Measurements from ENCODE around the gene TWSG1.
"Not testable (repeated sequence)": the region's sequence is repeated elsewhere in the genome, so short reads cannot be mapped to it uniquely, and the experiment has no call there.

Gene TWSG1

GRCh38 chr18:9400197-9400596 is 65.6 kb downstream of the TWSG1 start:
- DNase-seq, result no peak

GRCh38 chr18:9401176-9401575 is 66.6 kb downstream of the TWSG1 start:
- DNase-seq, result no peak

- DNase-seq, result not testable (repeated sequence)
Observed at GRCh38 chr18:9402358-9403007, 67.9 kb downstream of the TWSG1 start.

- DNase-seq, result no peak
Observed at GRCh38 chr18:9403795-9404564, 69.4 kb downstream of the TWSG1 start.

- DNase-seq, result peak in 1 of 2 donors; percentile 45
Observed at GRCh38 chr18:9404565-9405060, 70.0 kb downstream of the TWSG1 start.

GRCh38 chr18:9405130-9405529 is 70.6 kb downstream of the TWSG1 start:
- no peak for DNase-seq

- no peak for DNase-seq
Observed at GRCh38 chr18:9405977-9406376, 71.4 kb downstream of the TWSG1 start.

- DNase-seq, result no peak
Observed at GRCh38 chr18:9410515-9410914, 75.9 kb downstream of the TWSG1 start.

GRCh38 chr18:9413576-9413975 is 79.0 kb downstream of the TWSG1 start:
- no peak for DNase-seq

GRCh38 chr18:9416563-9417072 is 82.0 kb downstream of the TWSG1 start:
- no peak for DNase-seq

GRCh38 chr18:9417073-9417851 is 82.7 kb downstream of the TWSG1 start:
- no peak for DNase-seq

- no peak for DNase-seq
Observed at GRCh38 chr18:9418047-9418690, 83.6 kb downstream of the TWSG1 start.

- DNase-seq, result no peak
Observed at GRCh38 chr18:9419956-9420631, 85.5 kb downstream of the TWSG1 start.

- DNase-seq, result no peak
Observed at GRCh38 chr18:9421096-9421900, 86.7 kb downstream of the TWSG1 start.

GRCh38 chr18:9421901-9422327 is 87.3 kb downstream of the TWSG1 start:
- no peak for DNase-seq

GRCh38 chr18:9422816-9423519 is 88.4 kb downstream of the TWSG1 start:
- no peak for DNase-seq

- DNase-seq, result not testable (repeated sequence)
Observed at GRCh38 chr18:9423648-9424047, 89.1 kb downstream of the TWSG1 start.

- not testable (repeated sequence) for DNase-seq
Observed at GRCh38 chr18:9424235-9424634, 89.7 kb downstream of the TWSG1 start.

GRCh38 chr18:9426753-9427152 is 92.2 kb downstream of the TWSG1 start:
- DNase-seq, result no peak

- DNase-seq, result no peak
Observed at GRCh38 chr18:9428301-9428706, 93.7 kb downstream of the TWSG1 start.
